ENCODE results near the gene PWWP3B.
A peak's percentile ranks its signal among the peaks of the same experiment; 100 is the strongest.

PWWP3B gene

DNA sequence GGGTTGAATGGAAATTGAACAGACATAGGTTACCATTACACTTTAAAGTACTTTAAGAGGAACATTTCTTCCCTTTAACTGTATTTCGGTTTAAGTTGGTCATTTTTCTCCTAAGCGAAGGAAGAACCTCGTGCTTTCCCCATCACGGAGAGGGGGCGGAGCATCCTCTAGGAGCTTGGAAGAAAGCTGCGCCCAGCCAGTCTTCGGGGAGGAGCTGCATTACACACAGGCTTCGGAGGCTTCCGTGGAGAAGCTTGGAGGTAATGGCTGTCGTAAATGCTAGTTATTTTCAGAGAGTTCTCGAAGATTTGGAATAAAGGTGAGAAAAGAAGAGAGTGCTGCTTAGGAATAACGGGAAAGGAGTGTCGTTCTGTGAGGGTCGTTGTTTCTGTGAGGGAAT is at the start of gene PWWP3B:
PWWP3B (plus strand) TSS at position 199 of the 400 bp plus-strand sequence. CDS start 37,128 bp downstream, outside the sequence.
- no peaks in the 10 kb centered on the region for H3K9me3 ChIP-seq (ENCODE audit: control insufficient read depth in 5 of 5, low read length in 5 of 5)
- peaks cover 0 to 2% (median 0%) of the 10 kb centered on the region in 5 donors for H3K4me1 ChIP-seq (ENCODE audit: control insufficient read depth in 5 of 5, insufficient read depth in 5 of 5, low read length in 5 of 5)
- peaks cover 0 to 2% (median 0%) of the 10 kb centered on the region in 5 donors for H3K27me3 ChIP-seq (ENCODE audit: control insufficient read depth in 5 of 5, insufficient read depth in 4 of 5, low read length in 5 of 5)
- H3K36me3 ChIP-seq (ENCODE audit: control insufficient read depth in 5 of 5, insufficient read depth in 5 of 5, low read length in 5 of 5), result no peaks in the 10 kb centered on the region
- H3K9ac ChIP-seq (ENCODE audit: low read length in 5 of 5), result no peak within 1 kb of the TSS
- H3K4me3 ChIP-seq (ENCODE audit: low read depth in 1 of 5, low read length in 5 of 5), result no peak within 1 kb of the TSS
- H3K27ac ChIP-seq (ENCODE audit: low read depth, low read length), result no peak within 1 kb of the TSS

DNA sequence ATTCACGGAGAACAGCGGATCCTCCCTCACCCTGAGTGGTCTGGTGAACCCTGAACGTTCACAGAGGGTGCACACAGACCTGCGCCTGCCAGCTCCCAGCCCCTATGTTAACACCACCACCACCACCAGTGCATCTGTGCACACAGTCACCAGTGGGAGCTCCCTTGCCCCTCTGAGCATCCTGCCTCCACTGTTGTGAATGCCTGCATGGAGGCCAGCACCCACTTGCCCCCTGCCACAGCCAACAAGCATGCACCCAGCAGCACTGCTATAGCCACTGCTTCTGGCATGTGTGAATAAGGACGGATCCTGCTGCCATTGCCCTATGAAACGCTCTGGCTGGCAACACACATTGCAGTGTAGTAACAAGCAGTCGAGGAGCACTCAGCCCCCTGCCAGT is 29.1 kb upstream of the PWWP3B start:
- no peaks in the 10 kb centered on the region for H3K4me1 ChIP-seq (ENCODE audit: control insufficient read depth in 5 of 5, insufficient read depth in 5 of 5, low read length in 5 of 5)
- no peak overlapping the region for H3K9ac ChIP-seq (ENCODE audit: low read length in 5 of 5)
- H3K4me3 ChIP-seq (ENCODE audit: low read depth in 1 of 5, low read length in 5 of 5), result no peak overlapping the region
- peaks cover 0 to 8% (median 7%) of the 10 kb centered on the region in 5 donors for H3K27me3 ChIP-seq (ENCODE audit: control insufficient read depth in 5 of 5, insufficient read depth in 4 of 5, low read length in 5 of 5)
- H3K27ac ChIP-seq (ENCODE audit: low read depth, low read length), result no peak overlapping the region
- peaks cover 0 to 5% (median 0%) of the 10 kb centered on the region in 5 donors for H3K9me3 ChIP-seq (ENCODE audit: control insufficient read depth in 5 of 5, low read length in 5 of 5)
- H3K36me3 ChIP-seq (ENCODE audit: control insufficient read depth in 5 of 5, insufficient read depth in 5 of 5, low read length in 5 of 5), result no peaks in the 10 kb centered on the region

DNA sequence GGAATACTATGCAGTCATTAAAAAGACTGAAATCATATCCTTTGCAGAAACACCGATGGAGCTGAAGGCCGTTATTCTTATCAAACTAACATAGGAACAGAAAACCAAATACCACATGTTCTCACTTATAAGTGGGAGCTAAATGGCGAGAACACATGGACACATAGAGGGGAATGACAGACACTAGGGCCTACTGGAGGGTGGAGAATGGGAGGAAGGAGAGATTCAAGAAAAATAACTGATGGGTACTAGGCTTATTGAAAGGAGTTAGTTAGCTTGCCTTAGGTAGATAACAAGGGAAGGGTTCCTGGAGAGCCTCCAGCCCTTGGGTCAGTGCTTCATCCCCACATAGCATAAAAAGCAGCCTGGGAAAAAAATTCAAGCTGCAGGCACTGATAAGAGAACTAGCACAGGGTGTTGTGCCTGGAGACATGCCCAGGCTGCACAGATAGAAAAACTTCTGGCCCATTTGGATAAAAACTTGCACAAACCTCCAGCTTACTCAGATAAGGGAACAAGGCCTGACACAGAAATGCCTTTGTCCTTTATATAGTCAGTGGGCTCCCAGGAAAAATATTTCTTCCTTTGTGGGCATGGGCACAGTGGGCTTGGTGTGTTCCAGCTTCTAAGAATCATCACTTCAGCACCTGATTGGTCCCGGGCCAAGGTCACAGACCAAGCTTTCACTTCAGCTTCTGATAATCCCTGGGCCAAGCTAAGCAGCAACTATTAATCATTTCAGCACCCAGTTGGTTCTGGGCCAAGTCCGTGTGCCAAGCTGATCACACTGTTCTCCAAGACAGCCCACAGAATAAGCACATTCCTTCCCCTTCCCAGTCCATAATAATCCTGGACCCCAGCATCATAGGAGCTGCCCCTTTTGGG is 23.1 kb upstream of the PWWP3B start:
- H3K9me3 ChIP-seq (ENCODE audit: control insufficient read depth in 5 of 5, low read length in 5 of 5), result peaks cover 0 to 5% (median 0%) of the 10 kb centered on the region in 5 donors
- H3K36me3 ChIP-seq (ENCODE audit: control insufficient read depth in 5 of 5, insufficient read depth in 5 of 5, low read length in 5 of 5), result no peaks in the 10 kb centered on the region
- H3K27me3 ChIP-seq (ENCODE audit: control insufficient read depth in 5 of 5, insufficient read depth in 4 of 5, low read length in 5 of 5), result peaks cover 0 to 3% (median 0%) of the 10 kb centered on the region in 5 donors
- H3K9ac ChIP-seq (ENCODE audit: low read length in 5 of 5), result no peak overlapping the region
- H3K4me3 ChIP-seq (ENCODE audit: low read depth in 1 of 5, low read length in 5 of 5), result no peak overlapping the region
- no peak overlapping the region for H3K27ac ChIP-seq (ENCODE audit: low read depth, low read length)
- peaks cover 0 to 4% (median 3%) of the 10 kb centered on the region in 5 donors for H3K4me1 ChIP-seq (ENCODE audit: control insufficient read depth in 5 of 5, insufficient read depth in 5 of 5, low read length in 5 of 5)

DNA sequence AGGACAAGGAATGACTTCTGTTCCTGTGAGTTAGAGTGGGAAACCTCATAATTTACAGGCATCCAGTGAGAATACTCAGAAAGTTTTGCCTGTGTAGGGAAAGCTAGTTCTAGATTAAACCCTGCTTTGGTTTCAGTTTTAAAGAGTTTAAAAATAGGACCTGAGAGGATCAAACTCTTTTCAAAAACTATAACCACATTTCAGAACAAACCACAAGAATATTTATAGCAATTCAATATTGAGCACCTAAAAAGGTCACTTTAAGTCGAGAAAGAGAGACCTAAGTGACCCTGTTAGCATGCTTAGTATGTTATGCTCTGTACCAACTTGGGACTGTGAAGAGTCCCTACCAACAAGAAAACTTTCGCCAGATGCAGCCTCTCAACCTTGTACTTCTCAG is 17.4 kb upstream of the PWWP3B start:
- no peaks in the 10 kb centered on the region for H3K4me1 ChIP-seq (ENCODE audit: control insufficient read depth in 5 of 5, insufficient read depth in 5 of 5, low read length in 5 of 5)
- H3K4me3 ChIP-seq (ENCODE audit: low read depth in 1 of 5, low read length in 5 of 5), result no peak overlapping the region
- no peaks in the 10 kb centered on the region for H3K9me3 ChIP-seq (ENCODE audit: control insufficient read depth in 5 of 5, low read length in 5 of 5)
- H3K9ac ChIP-seq (ENCODE audit: low read length in 5 of 5), result no peak overlapping the region
- no peaks in the 10 kb centered on the region for H3K27me3 ChIP-seq (ENCODE audit: control insufficient read depth in 5 of 5, insufficient read depth in 4 of 5, low read length in 5 of 5)
- no peak overlapping the region for H3K27ac ChIP-seq (ENCODE audit: low read depth, low read length)
- no peaks in the 10 kb centered on the region for H3K36me3 ChIP-seq (ENCODE audit: control insufficient read depth in 5 of 5, insufficient read depth in 5 of 5, low read length in 5 of 5)

DNA sequence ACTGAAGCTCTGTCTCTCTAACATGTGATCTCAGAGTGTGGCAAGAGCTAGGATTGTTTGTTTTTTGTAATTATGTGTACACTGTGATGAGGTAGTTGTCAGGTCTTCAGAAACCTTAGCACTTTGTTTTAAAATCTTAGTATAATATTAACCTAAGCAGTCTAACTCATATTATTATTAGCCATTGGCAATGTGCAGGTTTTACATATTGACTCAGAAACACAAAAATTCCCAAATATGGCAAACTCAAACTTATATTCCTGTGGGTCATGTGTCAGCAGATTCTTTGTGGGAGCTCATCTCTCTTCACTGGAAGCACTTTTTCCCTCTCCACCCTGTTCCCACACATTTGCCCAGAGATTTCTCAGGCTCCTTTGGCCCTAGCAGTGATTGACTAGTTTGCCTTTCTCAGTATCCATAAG is 8.2 kb upstream of the PWWP3B start:
- Histone ChIP-seq H3K4me3 (ENCODE audit: low read depth in 1 of 5, low read length in 5 of 5) (no peak overlapping the region), H3K27ac (ENCODE audit: low read depth, low read length) (no peak overlapping the region), H3K9ac (ENCODE audit: low read length in 5 of 5) (no peak overlapping the region), H3K36me3 (ENCODE audit: control insufficient read depth in 5 of 5, insufficient read depth in 5 of 5, low read length in 5 of 5) (no peaks in the 10 kb centered on the region), H3K4me1 (ENCODE audit: control insufficient read depth in 5 of 5, insufficient read depth in 5 of 5, low read length in 5 of 5) (no peaks in the 10 kb centered on the region), H3K27me3 (ENCODE audit: control insufficient read depth in 5 of 5, insufficient read depth in 4 of 5, low read length in 5 of 5) (peaks cover 0 to 4% (median 0%) of the 10 kb centered on the region in 5 donors), H3K9me3 (ENCODE audit: control insufficient read depth in 5 of 5, low read length in 5 of 5) (no peaks in the 10 kb centered on the region)

DNA sequence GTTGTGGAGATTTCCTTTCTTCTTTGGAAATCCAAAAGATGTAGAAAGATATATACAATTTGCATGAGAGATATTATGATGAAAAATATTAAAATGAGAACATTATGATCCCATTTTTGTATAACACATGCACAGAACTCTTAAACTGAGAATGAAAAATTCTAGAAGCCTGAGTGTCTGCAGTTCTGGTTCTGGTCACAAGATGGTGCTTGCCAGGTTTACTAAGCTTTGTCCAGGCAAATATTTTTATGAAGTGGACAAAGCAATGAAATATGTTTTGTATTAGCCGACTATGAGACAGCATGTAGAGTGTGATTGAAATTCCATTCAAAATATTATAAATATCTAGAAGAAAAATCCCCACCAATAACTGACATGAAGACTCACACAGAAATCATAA is 2.2 kb downstream of the PWWP3B start:
- Histone ChIP-seq H3K4me1 (ENCODE audit: control insufficient read depth in 5 of 5, insufficient read depth in 5 of 5, low read length in 5 of 5) (peaks cover 0 to 2% (median 0%) of the 10 kb centered on the region in 5 donors), H3K27me3 (ENCODE audit: control insufficient read depth in 5 of 5, insufficient read depth in 4 of 5, low read length in 5 of 5) (peaks cover 0 to 4% (median 0%) of the 10 kb centered on the region in 5 donors), H3K4me3 (ENCODE audit: low read depth in 1 of 5, low read length in 5 of 5) (no peak overlapping the region), H3K9ac (ENCODE audit: low read length in 5 of 5) (no peak overlapping the region), H3K9me3 (ENCODE audit: control insufficient read depth in 5 of 5, low read length in 5 of 5) (no peaks in the 10 kb centered on the region), H3K27ac (ENCODE audit: low read depth, low read length) (no peak overlapping the region), H3K36me3 (ENCODE audit: control insufficient read depth in 5 of 5, insufficient read depth in 5 of 5, low read length in 5 of 5) (no peaks in the 10 kb centered on the region)

DNA sequence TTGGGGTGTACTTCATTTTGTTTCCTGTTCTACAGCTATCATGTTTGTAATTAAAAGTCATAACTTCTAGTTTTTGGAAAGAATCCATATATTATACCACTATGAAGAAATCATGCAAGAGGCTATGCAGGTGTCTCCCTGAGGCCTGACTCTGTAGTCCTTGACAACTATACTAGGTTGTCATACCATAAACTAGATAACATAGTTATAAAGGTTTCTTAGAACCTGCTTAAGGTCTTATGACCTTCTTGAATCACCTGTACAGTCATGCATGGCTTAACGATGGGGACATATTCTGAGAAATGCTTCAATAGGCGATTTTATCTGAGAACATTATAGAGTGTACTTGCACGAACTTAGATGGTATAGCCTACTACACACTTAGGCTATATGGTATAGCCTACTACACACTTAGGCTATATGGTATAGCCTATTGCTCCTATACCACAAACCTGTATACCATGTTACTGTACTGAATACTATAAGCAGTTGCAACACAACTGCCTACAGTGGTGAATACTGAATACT is 3.3 kb downstream of the PWWP3B start:
- H3K27ac ChIP-seq (ENCODE audit: low read depth, low read length), result no peak overlapping the region
- H3K4me1 ChIP-seq (ENCODE audit: control insufficient read depth in 5 of 5, insufficient read depth in 5 of 5, low read length in 5 of 5), result peaks cover 0 to 2% (median 0%) of the 10 kb centered on the region in 5 donors
- no peak overlapping the region for H3K9ac ChIP-seq (ENCODE audit: low read length in 5 of 5)
- no peak overlapping the region for H3K4me3 ChIP-seq (ENCODE audit: low read depth in 1 of 5, low read length in 5 of 5)
- H3K27me3 ChIP-seq (ENCODE audit: control insufficient read depth in 5 of 5, insufficient read depth in 4 of 5, low read length in 5 of 5), result peaks cover 0 to 4% (median 0%) of the 10 kb centered on the region in 5 donors
- H3K9me3 ChIP-seq (ENCODE audit: control insufficient read depth in 5 of 5, low read length in 5 of 5), result no peaks in the 10 kb centered on the region
- H3K36me3 ChIP-seq (ENCODE audit: control insufficient read depth in 5 of 5, insufficient read depth in 5 of 5, low read length in 5 of 5), result no peaks in the 10 kb centered on the region

DNA sequence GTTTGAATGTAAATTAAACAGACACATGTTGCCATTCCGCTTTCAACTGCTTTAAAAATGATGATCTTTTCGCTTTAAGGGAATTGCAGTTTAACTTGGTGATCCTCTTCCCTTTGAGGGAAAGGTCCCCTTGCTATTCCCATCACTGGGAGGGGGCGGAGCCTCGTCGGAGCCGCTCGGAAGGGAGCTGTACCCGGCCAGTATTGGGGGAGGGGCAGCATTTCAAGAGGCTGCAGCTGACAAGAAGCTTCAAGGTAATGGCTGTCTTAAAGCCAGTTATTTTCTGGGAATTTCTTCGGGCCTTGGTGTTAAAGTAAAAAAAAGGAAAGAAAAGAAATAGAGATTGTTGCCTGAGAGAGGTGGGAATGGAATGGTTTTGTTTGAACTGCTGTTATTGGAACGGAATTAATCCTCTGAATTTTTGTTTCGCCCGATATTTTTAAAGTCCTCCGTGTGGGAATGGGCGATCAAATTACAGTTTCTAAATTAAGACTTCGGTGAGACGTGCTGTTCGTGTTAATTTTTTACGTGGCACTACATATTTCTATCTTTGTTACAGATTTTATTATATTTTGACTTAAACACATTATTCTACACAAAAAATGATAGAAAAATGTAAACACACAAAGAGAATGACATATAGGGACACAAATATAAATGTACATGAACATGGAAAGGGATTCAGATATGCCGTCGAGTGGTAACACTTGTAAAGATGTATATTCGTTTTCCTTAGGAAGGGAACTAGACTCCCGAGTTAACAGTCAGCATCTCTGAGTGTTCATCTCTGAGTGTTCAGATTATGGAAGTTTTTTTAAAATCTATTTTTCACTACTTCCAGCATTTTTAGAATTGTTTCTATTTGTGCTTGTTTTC is 9.2 kb downstream of the PWWP3B start:
- H3K27ac ChIP-seq (ENCODE audit: low read depth, low read length), result no peak overlapping the region
- no peaks in the 10 kb centered on the region for H3K4me1 ChIP-seq (ENCODE audit: control insufficient read depth in 5 of 5, insufficient read depth in 5 of 5, low read length in 5 of 5)
- no peaks in the 10 kb centered on the region for H3K36me3 ChIP-seq (ENCODE audit: control insufficient read depth in 5 of 5, insufficient read depth in 5 of 5, low read length in 5 of 5)
- H3K9me3 ChIP-seq (ENCODE audit: control insufficient read depth in 5 of 5, low read length in 5 of 5), result peaks cover 0 to 3% (median 0%) of the 10 kb centered on the region in 5 donors
- peak overlapping the region; percentile 15 to 52 (median 37) for H3K4me3 ChIP-seq (ENCODE audit: low read depth in 1 of 5, low read length in 5 of 5)
- H3K27me3 ChIP-seq (ENCODE audit: control insufficient read depth in 5 of 5, insufficient read depth in 4 of 5, low read length in 5 of 5), result peaks cover 0 to 14% (median 2%) of the 10 kb centered on the region in 5 donors
- H3K9ac ChIP-seq (ENCODE audit: low read length in 5 of 5), result peak overlapping the region in 2 of 5 donors; percentile 16 to 21

DNA sequence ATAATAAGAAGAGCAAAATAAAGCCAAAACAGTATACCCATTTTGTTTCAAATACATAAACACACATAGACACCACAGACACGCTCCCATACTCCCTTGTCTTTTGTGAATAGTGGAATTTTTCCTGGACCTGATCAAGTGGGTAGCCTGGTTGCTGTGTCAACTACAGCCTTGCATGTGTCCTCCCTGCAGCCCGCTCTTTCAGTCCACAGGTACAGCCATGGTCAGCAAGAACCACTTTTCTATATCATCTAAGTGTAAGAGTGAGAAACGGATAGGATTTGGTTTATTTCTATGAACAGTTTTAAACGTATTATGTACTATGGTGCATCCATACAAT is 9.8 kb downstream of the PWWP3B start:
- no peaks in the 10 kb centered on the region for H3K36me3 ChIP-seq (ENCODE audit: control insufficient read depth in 5 of 5, insufficient read depth in 5 of 5, low read length in 5 of 5)
- H3K9me3 ChIP-seq (ENCODE audit: control insufficient read depth in 5 of 5, low read length in 5 of 5), result peaks cover 0 to 3% (median 0%) of the 10 kb centered on the region in 5 donors
- no peaks in the 10 kb centered on the region for H3K4me1 ChIP-seq (ENCODE audit: control insufficient read depth in 5 of 5, insufficient read depth in 5 of 5, low read length in 5 of 5)
- H3K4me3 ChIP-seq (ENCODE audit: low read depth in 1 of 5, low read length in 5 of 5), result no peak overlapping the region
- H3K27me3 ChIP-seq (ENCODE audit: control insufficient read depth in 5 of 5, insufficient read depth in 4 of 5, low read length in 5 of 5), result peaks cover 0 to 13% (median 2%) of the 10 kb centered on the region in 5 donors
- H3K9ac ChIP-seq (ENCODE audit: low read length in 5 of 5), result no peak overlapping the region
- H3K27ac ChIP-seq (ENCODE audit: low read depth, low read length), result no peak overlapping the region
